HepG2 (cell line): Measurements from ENCODE around the gene GUK1. TPM values are rescaled to one million over a fixed set of nuclear protein-coding genes. Genes with fewer than 3 reads are reported as not detected.
A peak's percentile ranks its signal among the peaks of the same experiment; 100 is the strongest.

ENCODE experiments used
- ATAC-seq: fragments of 200-7000 bp; cut with Tn5 transposase; 3 replicates; pipeline ENCODE4 v1.9.1; 2020; ENCODE audit warnings: mild to moderate bottlenecking, moderate library complexity
- BruUV-seq: library from RNA; stranded (reverse); fragments of 400-500 nt; replicated peaks from 2 replicates; lab custom pipeline; 2021; lab: Mats Ljungman, UMichigan
- CTCF ChIA-PET: fragments of 300-600 bp; formaldehyde crosslinking; extraction: SDS; loops from one replicate; lab custom pipeline; 2021; ENCODE audit warnings: low total read pairs, inconsistent platforms, low intra/inter-chr PET ratio; lab: Yijun Ruan, JAX
- POLR2A ChIA-PET: fragments of 350-600 bp; sonication (Branson Sonifier 250); formaldehyde crosslinking; loops from one replicate; lab custom pipeline; 2020; ENCODE audit warnings: antibody characterized with exemption, inconsistent platforms; lab: Yijun Ruan, JAX
- DNase-seq: peaks from one replicate; pipeline ENCODE4 v3.0.0-alpha.2; 2015; ENCODE audit warnings: low spot score
- FAIRE-seq: peaks from 3 replicates; lab custom pipeline; 2011; peaks lifted over from hg19 to GRCh38; lab: Jason Lieb, UNC
- H2AFZ ChIP-seq: one replicate; pipeline ENCODE4 v1.6.1; 2011; ENCODE audit warnings: low read length, inconsistent platforms
- H3K27ac ChIP-seq: fragments of 300-600 bp; 3 replicates; pipeline ENCODE4 v1.8.0; 2011; ENCODE audit warnings: mixed run types, mild to moderate bottlenecking, mixed read lengths, low read length, inconsistent platforms; ENCODE audit not compliant: insufficient read depth; ENCODE audit errors: extremely low read length
- H3K27me3 ChIP-seq, 2 experiments: fragments of 200-600 bp in 1 of 2; 2 replicates in 1 of 2; 3 replicates in 1 of 2; pipeline versions ENCODE4 v1.6.0 to v1.8.0; 2011; ENCODE audit warnings: low read length in 2 of 2, mild to moderate bottlenecking in 2 of 2, moderate library complexity in 2 of 2, inconsistent platforms in 1 of 2; ENCODE audit not compliant: insufficient read depth in 2 of 2, control insufficient read depth in 1 of 2
- H3K36me3 ChIP-seq, 2 experiments: fragments of 200-600 bp in 1 of 2; replicated peaks in 1 of 2; 2 replicates in 1 of 2; 3 replicates in 1 of 2; pipeline versions ENCODE4 v1.5.1 to v1.8.0; 2011; ENCODE audit warnings: low read length in 2 of 2, inconsistent platforms in 1 of 2; ENCODE audit not compliant: insufficient read depth in 2 of 2, control insufficient read depth in 1 of 2
- H3K4me1 ChIP-seq: 2 replicates; pipeline ENCODE4 v1.5.1; 2012; ENCODE audit warnings: low read length, inconsistent platforms; ENCODE audit not compliant: insufficient read depth
- H3K4me2 ChIP-seq: 2 replicates; pipeline ENCODE4 v1.6.0; 2011; ENCODE audit warnings: low read depth, low read length, inconsistent platforms
- H3K4me3 ChIP-seq, 3 experiments: fragments of 200-600 bp in 1 of 3; sonication (generic), shearing (Covaris generic) in 1 of 3; replicated peaks in 1 of 3; 2 replicates each; pipeline ENCODE4 v1.5.1; 2011 to 2016; ENCODE audit warnings: low read length in 3 of 3, inconsistent platforms in 2 of 3, low read depth in 2 of 3, mild to moderate bottlenecking in 2 of 3, control low read depth in 1 of 3, mixed read lengths in 1 of 3; ENCODE audit not compliant: insufficient read depth in 1 of 3
- H3K79me2 ChIP-seq: one replicate; pipeline ENCODE4 v1.6.1; 2011; ENCODE audit warnings: low read length, inconsistent platforms; ENCODE audit not compliant: insufficient read depth
- H3K9ac ChIP-seq: 2 replicates; pipeline ENCODE4 v1.6.0; 2011; ENCODE audit warnings: mild to moderate bottlenecking, low read depth, low read length, inconsistent platforms; ENCODE audit not compliant: insufficient read depth
- H3K9me3 ChIP-seq: 2 replicates; pipeline ENCODE4 v1.5.1; 2012; ENCODE audit warnings: mild to moderate bottlenecking, low read length
- H4K20me1 ChIP-seq: 2 replicates; pipeline ENCODE4 v1.6.0; 2011; ENCODE audit warnings: inconsistent platforms, mild to moderate bottlenecking, low read length, moderate library complexity; ENCODE audit not compliant: insufficient read depth
- AGO1 ChIP-seq: fragments of 200-400 bp; formaldehyde crosslinking; IDR thresholded peaks from 2 replicates; pipeline ENCODE4 v1.6.1; 2017; ENCODE audit warnings: mild to moderate bottlenecking, low read depth, low read length, moderate library complexity; ENCODE audit not compliant: poor library complexity, severe bottlenecking
- AGO2 ChIP-seq: fragments of 200-400 bp; formaldehyde crosslinking; optimal IDR thresholded peaks from 2 replicates; pipeline ENCODE3; 2017; ENCODE audit warnings: mild to moderate bottlenecking, low read depth, low read length, moderate library complexity
- AKAP8 ChIP-seq: sonication (generic); formaldehyde crosslinking; IDR thresholded peaks from 2 replicates; pipeline ENCODE4 v1.5.1; 2020; ENCODE audit warnings: mild to moderate bottlenecking, missing genetic modification reagents
- GABPB1 ChIP-seq: IDR thresholded peaks from 2 replicates; pipeline ENCODE4 v1.6.1; 2016; ENCODE audit warnings: mild to moderate bottlenecking, missing genetic modification reagents, moderate library complexity, missing compliant biosample characterization
- HNRNPL ChIP-seq: fragments of 200-400 bp; formaldehyde crosslinking; IDR thresholded peaks from 2 replicates; pipeline ENCODE4 v1.6.1; 2017; ENCODE audit warnings: mild to moderate bottlenecking, low read depth, low read length
- POLR2G ChIP-seq: fragments of 200-400 bp; formaldehyde crosslinking; IDR thresholded peaks from 2 replicates; pipeline ENCODE4 v1.6.1; 2018; ENCODE audit warnings: mild to moderate bottlenecking, low read depth, low read length, moderate library complexity
- REXO4 ChIP-seq: sonication (generic); formaldehyde crosslinking; IDR thresholded peaks from 2 replicates; pipeline ENCODE4 v1.8.0; 2022; ENCODE audit warnings: missing genetic modification reagents, mild to moderate bottlenecking, borderline replicate concordance
- STAG1 ChIP-seq: sonication (generic); formaldehyde crosslinking; IDR thresholded peaks from 2 replicates; pipeline ENCODE4 v1.4.0; 2020; ENCODE audit warnings: missing genetic modification reagents
- TEAD3 ChIP-seq: optimal IDR thresholded peaks from 2 replicates; pipeline ENCODE3; 2016; ENCODE audit warnings: borderline replicate concordance
- ZBTB33 ChIP-seq: sonication (generic); formaldehyde crosslinking; IDR thresholded peaks from 2 replicates; pipeline ENCODE4 v1.4.0; 2020; ENCODE audit warnings: missing genetic modification reagents
- ZBTB38 ChIP-seq: sonication (generic); formaldehyde crosslinking; IDR thresholded peaks from 2 replicates; pipeline ENCODE4 v1.5.1; 2020; ENCODE audit warnings: mild to moderate bottlenecking, missing genetic modification reagents
- ZFY ChIP-seq: sonication (generic); formaldehyde crosslinking; IDR thresholded peaks from 2 replicates; pipeline ENCODE4 v1.4.0; 2020; ENCODE audit warnings: missing genetic modification reagents
- WGBS: methylation state at CpG from one replicate; pipeline ENCODE4 v1.1.6; 2017; ENCODE audit warnings: low lambda C conversion rate; 5-methylcytosine and 5-hydroxymethylcytosine counted together
- in situ Hi-C: cut with HindIII; loops from 2 replicates; pipeline ENCODE4 v1.10.0; 2017; ENCODE audit warnings: low pct_unique_long_range_greater_than_20kb; ENCODE audit not compliant: extremely low pct_ligation_motif_present
- intact Hi-C: fragments of 100-400 bp; cut with micrococcal nuclease; formaldehyde crosslinking; loops from one replicate; pipeline ENCODE4 v1.10.0; 2022; ENCODE audit not compliant: unreplicated experiment
- polyA plus RNA-seq, 8 experiments: library from polyadenylated mRNA; depleted of rRNA in 3 of 8; stranded (reverse) in 7 of 8; unstranded in 1 of 8; fragments of >200 nt; fragmentation: Illumina TruSeq in 4 of 8; extraction: Trizol in 4 of 8; gene quantifications; 2 replicates each; pipeline versions ENCODE4 v1.2.1 to v1.2.3, GENCODE V29; 2011 to 2016; ENCODE audit warnings: low read depth in 4 of 8, missing spikeins in 1 of 8, mixed read lengths in 1 of 8; ENCODE audit not compliant: insufficient read depth in 1 of 8
- total RNA-seq, 5 experiments: library from RNA; depleted of rRNA; stranded (reverse); fragments of >200 nt; fragmentation: Illumina TruSeq; extraction: Trizol; gene quantifications; 2 replicates each; pipeline ENCODE4 v1.2.3, GENCODE V29; 2016; ENCODE audit warnings: low read depth in 1 of 5

The GUK1 gene
- total and polyA plus RNA-seq, 2 of the 13 experiments (the other 11 are each of a cell fraction or from before 2014, with no cell fraction given): 116 to 154 TPM

GRCh38 chr1:228163007-228163753 lies 23.1 kb downstream of the GUK1 start:
- WGBS: 81% methylated on average over 9 of the region's 30 CpGs
- peaks cover 62% of the 10 kb centered on the region for H3K4me1 ChIP-seq
- no peaks in the 10 kb centered on the region for H3K9me3 ChIP-seq
- intact Hi-C loops (no loop called here), in situ Hi-C loops (no loop called here)
- TF ChIP-seq ZBTB38 (CRISPR knock-in tag) (peak; percentile 15; the same call in 1 of the 2 replicates), REXO4 (CRISPR knock-in tag) (no peak), TEAD3 (CRISPR knock-in tag) (peak; percentile 14), POLR2G (peak; percentile 46; the same call in 1 of the 2 replicates), GABPB1 (no peak), HNRNPL (0 out of 2 replicates have a peak, but pooled peaks have one; percentile 27), STAG1 (CRISPR knock-in tag) (no peak), AGO2 (peak; percentile 86), ZFY (CRISPR knock-in tag) (0 out of 2 replicates have a peak, but pooled peaks have one; percentile 22), ZBTB33 (CRISPR knock-in tag) (peak; percentile 49), AKAP8 (CRISPR knock-in tag) (peak; percentile 44; the same call in 1 of the 2 replicates), AGO1 (peak; percentile 78)
- DNase-seq (no peak), FAIRE-seq (no peak), ATAC-seq (no peak)
- no peaks in the 10 kb centered on the region; a peak in 1 of 5 replicates for H3K27me3 ChIP-seq
- H3K9ac ChIP-seq: 0 out of 2 replicates have a peak overlapping the region, but pooled peaks have one; percentile 17
- H4K20me1 ChIP-seq: no peaks in the 10 kb centered on the region
- H3K27ac ChIP-seq: no peak overlapping the region
- H3K4me2 ChIP-seq: no peak overlapping the region; the same call in 1 of the 2 replicates
- no TSS peak for BruUV-seq
- H3K4me3 ChIP-seq: no peak overlapping the region; a peak in 1 of 6 replicates
- no peaks in the 10 kb centered on the region for H3K36me3 ChIP-seq
- ChIA-PET POLR2A (no interaction called here), CTCF (no interaction called here)
- H3K79me2 ChIP-seq: peaks cover 5% of the 10 kb centered on the region
- H2AFZ ChIP-seq: no peak overlapping the region
